Testis (tissue), 3 donors: ENCODE measurements around the gene PAK1. TPM values are rescaled to one million over a fixed set of nuclear protein-coding genes. Genes with fewer than 3 reads are reported as not detected.

ENCODE experiments used
- DNase-seq: peaks from one replicate; pipeline ENCODE4 v3.0.0-alpha.2; 2019
- H3K27ac ChIP-seq, 2 donors: fragments of 200-600 bp; sonication (generic); one replicate each; pipeline ENCODE4 v1.5.1; 2019
- H3K27me3 ChIP-seq: fragments of 200-600 bp; sonication (generic); one replicate; pipeline ENCODE4 v1.5.1; 2019
- H3K36me3 ChIP-seq: fragments of 200-600 bp; sonication (generic); one replicate; pipeline ENCODE4 v1.5.1; 2017; ENCODE audit warnings: low read depth; ENCODE audit errors: missing control alignments
- H3K4me1 ChIP-seq: fragments of 200-600 bp; sonication (generic); one replicate; pipeline ENCODE4 v1.5.1; 2019
- H3K4me3 ChIP-seq, 2 donors: fragments of 200-600 bp; sonication (generic); one replicate each; pipeline ENCODE4 v1.5.1; 2017 to 2019
- H3K9me3 ChIP-seq: fragments of 200-600 bp; sonication (generic); one replicate; pipeline ENCODE4 v1.5.1; 2017
- CTCF ChIP-seq, 3 experiments: fragments of 450-650 bp in 2 of 3; fragments of 200-600 bp in 1 of 3; sonication (generic) in 1 of 3; IDR thresholded peaks; one replicate each; pipeline ENCODE4 v1.5.1; 2016 to 2019; ENCODE audit warnings: antibody characterized with exemption in 3 of 3, mild to moderate bottlenecking in 2 of 3, moderate library complexity in 1 of 3
- POLR2A ChIP-seq: fragments of 450-650 bp; IDR thresholded peaks from one replicate; pipeline ENCODE4 v1.6.1; 2017; ENCODE audit warnings: antibody characterized with exemption, mild to moderate bottlenecking, moderate library complexity
- WGBS, 2 donors: methylation state at CpG; one replicate each; pipeline ENCODE4 v1.1.5; 2018; 5-methylcytosine and 5-hydroxymethylcytosine counted together
- intact Hi-C: fragments of 100-400 bp; cut with DNase I; formaldehyde crosslinking; loops from one replicate; pipeline ENCODE4 v1.15.1; 2023; ENCODE audit warnings: low total_unique reads
- polyA plus RNA-seq: library from polyadenylated mRNA; stranded (reverse); fragments of 350-450 nt; fragmentation: Illumina TruSeq; extraction: RNeasy Lipid Tissue Mini Kit (QIAGEN cat#74804); gene quantifications from one replicate; pipeline ENCODE4 v1.2.3, GENCODE V29; 2014; ENCODE audit warnings: low read depth, low replicate concordance; ENCODE audit not compliant: insufficient read depth
- total RNA-seq, 2 donors: library from RNA; depleted of rRNA; stranded (reverse); fragments of >200 nt; gene quantifications; one replicate each; pipeline ENCODE4 v1.2.3, GENCODE V29; 2016

PAK1 gene
- total and polyA plus RNA-seq, 3 donors from 2014 or later: 60.1 to 80.9 (median 63.2) TPM

- no peak for DNase-seq
- intact Hi-C loops: no loop called here
- no peak overlapping the region for H3K27ac ChIP-seq
- no peaks in the 10 kb centered on the region for H3K9me3 ChIP-seq
- no peaks in the 10 kb centered on the region for H3K36me3 ChIP-seq
- H3K4me1 ChIP-seq: no peaks in the 10 kb centered on the region
- WGBS, 2 donors: 91 to 97% methylated on average over 2 of the region's 2 CpGs
- H3K27me3 ChIP-seq: no peaks in the 10 kb centered on the region
- TF ChIP-seq POLR2A: no peak
- no peak for TF ChIP-seq CTCF (IDR thresholded peaks at IDR 0.05)
- no peak overlapping the region for H3K4me3 ChIP-seq
Observed at GRCh38 chr11:77421041-77421723, 52.7 kb downstream of the PAK1 start.

GRCh38 chr11:77418971-77419597 is 54.8 kb downstream of the PAK1 start:
- Histone ChIP-seq H3K36me3 (no peaks in the 10 kb centered on the region), H3K27me3 (no peaks in the 10 kb centered on the region), H3K4me3 (no peak overlapping the region), H3K9me3 (no peaks in the 10 kb centered on the region), H3K27ac (no peak overlapping the region), H3K4me1 (no peaks in the 10 kb centered on the region)
- intact Hi-C loops: no loop called here
- no peak for DNase-seq
- TF ChIP-seq POLR2A (no peak), CTCF (IDR thresholded peaks at IDR 0.05) (no peak)
- WGBS, 2 donors: 86% methylated on average over 3 of the region's 3 CpGs

- no peak for DNase-seq
- no peaks in the 10 kb centered on the region for H3K36me3 ChIP-seq
- H3K27me3 ChIP-seq: no peaks in the 10 kb centered on the region
- H3K27ac ChIP-seq: no peak overlapping the region
- TF ChIP-seq CTCF (IDR thresholded peaks at IDR 0.05): no peak
- H3K4me1 ChIP-seq: no peaks in the 10 kb centered on the region
- intact Hi-C loops: no loop called here
- no peaks in the 10 kb centered on the region for H3K9me3 ChIP-seq
- WGBS, 2 donors: 70 to 74% methylated on average over 3 of the region's 3 CpGs
- no peak overlapping the region for H3K4me3 ChIP-seq
Observed at GRCh38 chr11:77418155-77418970, 55.5 kb downstream of the PAK1 start.

GRCh38 chr11:77416357-77416756 is 57.5 kb downstream of the PAK1 start:
- Histone ChIP-seq H3K9me3 (no peaks in the 10 kb centered on the region), H3K4me1 (peaks cover 8% of the 10 kb centered on the region), H3K36me3 (no peaks in the 10 kb centered on the region), H3K27ac (no peak overlapping the region), H3K4me3 (no peak overlapping the region), H3K27me3 (no peaks in the 10 kb centered on the region)
- 89 to 99% methylated on average over 3 of the region's 3 CpGs for WGBS, 2 donors
- DNase-seq: no peak
- intact Hi-C loops: no loop called here
- no peak for TF ChIP-seq CTCF (IDR thresholded peaks at IDR 0.05)
- TF ChIP-seq POLR2A: no peak
